WERI-Rb-1 (cell line): ENCODE data around the gene TBC1D20.

Source experiments
- DNase-seq: peaks from one replicate; pipeline ENCODE4 v3.0.0-alpha.2; 2020
- H3K27ac ChIP-seq: fragments of 250-450 bp; sonication (Bioruptor Pico); 2 replicates; pipeline ENCODE4 v1.5.1; 2020; ENCODE audit warnings: mild to moderate bottlenecking, moderate library complexity
- H3K27me3 ChIP-seq: fragments of 250-450 bp; sonication (Bioruptor Pico); 2 replicates; pipeline ENCODE4 v1.5.1; 2021; ENCODE audit warnings: mild to moderate bottlenecking, low read depth, moderate library complexity; ENCODE audit not compliant: insufficient read depth, severe bottlenecking
- H3K36me3 ChIP-seq: fragments of 250-450 bp; sonication (Bioruptor Pico); 2 replicates; pipeline ENCODE4 v1.5.1; 2020; ENCODE audit warnings: mild to moderate bottlenecking, moderate library complexity
- H3K4me3 ChIP-seq: 2 replicates; pipeline ENCODE4 v1.5.1; 2011; ENCODE audit warnings: low read depth, mild to moderate bottlenecking, control low read depth, low read length
- H3K9me3 ChIP-seq: fragments of 250-450 bp; sonication (Bioruptor Pico); 2 replicates; pipeline ENCODE4 v1.5.1; 2021; ENCODE audit warnings: mild to moderate bottlenecking, moderate library complexity; ENCODE audit not compliant: severe bottlenecking
- CTCF ChIP-seq: IDR thresholded peaks from 2 replicates; pipeline ENCODE4 v1.5.1; 2011; ENCODE audit warnings: low read depth, mild to moderate bottlenecking, control low read depth, inconsistent platforms, low read length

Gene TBC1D20

GRCh38 chr20:428658-429200, 33.6 kb downstream of the TBC1D20 start:
- Histone ChIP-seq H3K9me3 (no peaks in the 10 kb centered on the region), H3K4me3 (no peak overlapping the region), H3K27me3 (no peaks in the 10 kb centered on the region), H3K36me3 (peaks cover 2% of the 10 kb centered on the region; the same call in 1 of the 2 replicates), H3K27ac (no peak overlapping the region)
- no peak for TF ChIP-seq CTCF
- no peak for DNase-seq

DNA sequence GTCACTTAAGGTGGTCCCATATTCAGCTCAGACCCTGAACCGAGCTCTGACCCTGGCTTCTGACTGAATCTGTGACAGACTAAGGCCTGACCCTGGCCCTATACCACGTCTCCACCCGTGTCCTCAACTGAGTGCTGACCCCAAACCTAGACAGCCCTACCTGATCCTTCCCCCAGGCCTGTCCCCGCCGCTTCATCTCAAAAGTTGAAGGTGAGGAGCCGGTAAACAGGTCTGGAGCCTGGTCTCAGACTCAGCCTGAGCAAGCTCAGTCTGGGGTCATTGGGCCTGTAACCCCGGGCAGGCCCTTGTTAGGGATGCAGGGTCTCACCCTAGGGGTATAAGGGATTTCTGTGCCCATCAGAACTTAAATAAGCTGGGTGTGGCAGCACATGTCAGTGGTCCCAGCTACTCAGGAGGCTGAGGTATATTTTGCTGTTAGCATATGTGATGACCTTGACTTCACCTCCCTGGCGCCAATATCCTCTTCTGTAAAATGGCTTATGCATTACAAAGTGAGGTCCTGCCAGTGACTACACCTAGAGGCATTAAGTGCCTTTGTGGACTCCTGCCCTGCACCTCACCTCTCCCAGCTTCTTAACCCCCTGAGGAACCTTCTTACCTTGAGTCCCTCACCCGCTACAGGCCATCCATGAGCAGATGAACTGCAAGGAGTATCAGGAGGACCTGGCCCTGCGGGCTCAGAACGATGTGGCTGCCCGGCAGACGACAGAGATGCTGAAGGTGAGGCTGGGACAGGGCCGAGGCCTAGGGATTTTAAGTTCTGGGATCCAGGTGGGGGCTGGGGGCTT, 34.3 kb downstream of the TBC1D20 start:
- DNase-seq = no peak
- no peak for TF ChIP-seq CTCF
- peaks cover 2% of the 10 kb centered on the region; the same call in 1 of the 2 replicates for H3K36me3 ChIP-seq
- H3K27ac ChIP-seq = no peak overlapping the region
- no peaks in the 10 kb centered on the region for H3K9me3 ChIP-seq
- H3K4me3 ChIP-seq = no peak overlapping the region
- no peaks in the 10 kb centered on the region for H3K27me3 ChIP-seq

- no peak for TF ChIP-seq CTCF
- Histone ChIP-seq H3K9me3 (no peaks in the 10 kb centered on the region), H3K4me3 (no peak overlapping the region), H3K27me3 (no peaks in the 10 kb centered on the region), H3K27ac (no peak overlapping the region), H3K36me3 (peaks cover 2% of the 10 kb centered on the region; the same call in 1 of the 2 replicates)
- no peak for DNase-seq
These were observed 34.9 kb downstream of the TBC1D20 start for GRCh38 chr20:427401-427800.

DNA sequence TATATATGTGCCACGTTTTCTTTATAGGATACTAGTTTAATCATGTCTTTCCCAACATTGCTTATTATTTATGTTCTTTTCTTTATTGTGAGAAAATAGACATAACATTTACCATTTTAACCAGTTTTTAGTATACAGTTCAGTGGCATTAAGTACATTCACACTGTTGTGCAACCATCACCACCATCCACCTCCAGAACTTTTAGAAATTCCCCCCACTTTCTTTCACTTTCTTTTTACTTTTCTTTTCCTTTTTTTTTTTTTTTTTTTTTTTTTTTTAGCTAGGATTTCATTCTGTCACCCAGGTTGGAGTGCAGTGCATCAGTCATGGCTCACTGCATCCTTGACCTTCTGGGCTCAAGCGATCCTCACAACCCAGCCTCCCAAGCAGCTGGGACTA, 35.8 kb downstream of the TBC1D20 start:
- no peak for DNase-seq
- no peaks in the 10 kb centered on the region for H3K27me3 ChIP-seq
- no peak for TF ChIP-seq CTCF
- H3K27ac ChIP-seq = no peak overlapping the region
- no peaks in the 10 kb centered on the region for H3K9me3 ChIP-seq
- peaks cover 2% of the 10 kb centered on the region; the same call in 1 of the 2 replicates for H3K36me3 ChIP-seq
- no peak overlapping the region for H3K4me3 ChIP-seq

DNA sequence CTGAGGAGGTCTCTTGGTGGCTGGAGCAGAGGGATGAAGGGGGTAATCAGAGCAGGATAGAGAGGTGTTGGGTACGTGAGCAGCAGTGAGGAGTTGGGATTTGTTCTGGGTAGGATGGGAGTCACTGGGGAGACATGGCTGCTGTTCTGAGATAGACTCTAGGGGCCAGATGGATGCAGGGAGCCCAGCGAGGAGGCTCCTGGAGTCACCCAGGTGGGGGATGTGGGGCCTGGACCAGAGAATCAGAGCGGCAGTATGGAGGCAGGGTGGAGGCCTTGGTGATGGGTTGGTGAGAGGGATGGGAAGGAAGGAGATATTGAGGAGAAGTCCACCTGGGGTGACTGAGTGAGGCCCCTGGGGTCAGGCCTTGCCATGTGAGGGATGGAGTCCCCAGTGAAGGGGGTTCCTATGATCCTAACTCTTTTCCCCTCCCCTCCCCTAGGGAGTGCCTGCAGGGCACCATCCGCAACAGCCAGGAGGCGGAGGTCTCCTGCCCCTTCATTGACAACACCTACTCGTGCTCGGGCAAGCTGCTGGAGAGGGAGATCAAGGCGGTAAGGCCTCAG, 40.6 kb downstream of the TBC1D20 start:
- TF ChIP-seq CTCF = no peak
- H3K27ac ChIP-seq = no peak overlapping the region
- H3K4me3 ChIP-seq = no peak overlapping the region
- H3K27me3 ChIP-seq = no peaks in the 10 kb centered on the region
- H3K9me3 ChIP-seq = no peaks in the 10 kb centered on the region
- DNase-seq = no peak
- H3K36me3 ChIP-seq = peaks cover 6% of the 10 kb centered on the region; the same call in 1 of the 2 replicates
